C4-2B (cell line): ENCODE measurements around the gene GPRASP3.

Experiments
- CTCF ChIP-seq: fragments of 450-650 bp; conservative IDR thresholded peaks from 2 replicates; pipeline ENCODE4 v1.5.1; 2017; ENCODE audit warnings: mild to moderate bottlenecking
- ZFX ChIP-seq: fragments of 450-650 bp; IDR thresholded peaks from 2 replicates; pipeline ENCODE4 v1.6.1; 2017

DNA sequence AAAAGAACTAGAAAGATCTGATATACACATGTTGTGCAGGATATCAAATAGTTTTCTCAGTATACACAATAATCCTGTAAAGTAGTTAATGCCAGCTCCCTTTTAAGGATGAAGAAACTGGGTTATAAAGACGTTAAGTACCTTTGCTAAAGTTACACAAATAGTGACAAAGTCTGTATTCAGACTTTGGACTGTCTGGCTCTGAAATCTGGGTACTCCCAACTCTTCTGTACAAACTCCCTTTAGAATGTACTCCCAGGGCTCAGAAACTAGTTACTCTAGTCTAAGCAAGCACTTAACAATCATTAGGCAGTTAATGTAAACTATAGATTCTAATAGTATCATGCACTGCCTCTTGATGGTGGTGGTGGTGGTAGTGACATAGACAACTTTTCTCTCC, 7.2 kb downstream of the GPRASP3 start:
- no peak for TF ChIP-seq CTCF
- no peak for TF ChIP-seq ZFX
